Muscle of arm (tissue), 12 donors: ENCODE data around the gene CLNK. TPM values are rescaled to one million over a fixed set of nuclear protein-coding genes. Genes with fewer than 3 reads are reported as not detected.

Source experiments
- DNase-seq: peaks from one replicate; pipeline ENCODE4 v3.0.0-alpha.2; 2013
- polyA plus RNA-seq, 12 donors: library from polyadenylated mRNA; unstranded; fragments of 120-200 nt; gene quantifications; one replicate each; pipeline ENCODE4 v1.2.1, GENCODE V29; 2013; ENCODE audit not compliant: insufficient read length in 12 of 12

The CLNK gene
- polyA plus RNA-seq, 12 donors: 0.07 to 0.90 (median 0.24) TPM; not detected in 2

- DNase-seq: peak; percentile 47
Observed at GRCh38 chr4:10456595-10457254, 227.8 kb downstream of the CLNK start.

- DNase-seq: no peak
Observed at GRCh38 chr4:10456260-10456594, 228.3 kb downstream of the CLNK start.

- DNase-seq: no peak
Observed at GRCh38 chr4:10455133-10455532, 229.4 kb downstream of the CLNK start.

- no peak for DNase-seq
Observed at GRCh38 chr4:10454726-10455125, 229.8 kb downstream of the CLNK start.

GRCh38 chr4:10454121-10454520 lies 230.4 kb downstream of the CLNK start:
- DNase-seq: no peak

- no peak for DNase-seq
Observed at GRCh38 chr4:10448991-10449390, 235.6 kb downstream of the CLNK start.

GRCh38 chr4:10442976-10443375 lies 241.6 kb downstream of the CLNK start:
- no peak for DNase-seq

- DNase-seq: no peak
Observed at GRCh38 chr4:10441512-10441911, 243.1 kb downstream of the CLNK start.

- DNase-seq: no peak
Observed at GRCh38 chr4:10438924-10439323, 245.6 kb downstream of the CLNK start.

- no peak for DNase-seq
Observed at GRCh38 chr4:10437735-10438134, 246.8 kb downstream of the CLNK start.

Other genes with a start within 250 kb of the CLNK start
- gene ZNF518B, start 227.3 kb downstream of the CLNK start, polyA plus RNA-seq: 10 to 100 TPM in 11 of 12 donors, not detected in 1; 13.6 to 24.1 (median 16.9) TPM